Panc1 (cell line): ENCODE results near the gene C9. TPM values are rescaled to one million over a fixed set of nuclear protein-coding genes. Genes with fewer than 3 reads are reported as not detected.

ENCODE experiments used
- ATAC-seq: fragments of 200-7000 bp; cut with Tn5 transposase; 2 replicates; pipeline ENCODE4 v1.9.1; 2020; ENCODE audit warnings: mild to moderate bottlenecking, moderate library complexity
- BruUV-seq: library from RNA; stranded (reverse); fragments of 400-500 nt; replicated peaks from 2 replicates; lab custom pipeline; 2021; lab: Mats Ljungman, UMichigan
- CTCF ChIA-PET: fragments of 300-600 bp; sonication (Branson Sonifier 250); formaldehyde crosslinking; loops from one replicate; lab custom pipeline; 2022; ENCODE audit warnings: antibody characterized with exemption; lab: Charles Lee
- POLR2A ChIA-PET: fragments of 300-600 bp; sonication (Branson Sonifier 250); formaldehyde crosslinking; loops from one replicate; lab custom pipeline; 2022; ENCODE audit warnings: antibody characterized with exemption; lab: Charles Lee
- DNase-seq: peaks from one replicate; pipeline ENCODE4 v3.0.0-alpha.2; 2010; ENCODE audit warnings: low read depth, low spot score
- H3K27ac ChIP-seq: 2 replicates; pipeline ENCODE4 v1.5.1; 2011; ENCODE audit warnings: mild to moderate bottlenecking, low read length, inconsistent platforms
- H3K27me3 ChIP-seq: fragments of 200-500 bp; sonication (Bioruptor generic); 2 replicates; pipeline ENCODE4 v1.6.0; 2014; ENCODE audit warnings: low read length, inconsistent platforms; ENCODE audit not compliant: control insufficient read depth, insufficient read depth
- H3K36me3 ChIP-seq: fragments of 200-500 bp; sonication (Bioruptor generic); 2 replicates; pipeline ENCODE4 v1.5.1; 2014; ENCODE audit warnings: inconsistent platforms, mild to moderate bottlenecking, low read length, moderate library complexity; ENCODE audit not compliant: control insufficient read depth, insufficient read depth
- H3K4me1 ChIP-seq: 2 replicates; pipeline ENCODE4 v1.5.1; 2011; ENCODE audit warnings: inconsistent platforms, mild to moderate bottlenecking, low read length, moderate library complexity; ENCODE audit not compliant: control insufficient read depth, insufficient read depth
- H3K4me3 ChIP-seq, 2 experiments: 2 replicates each; pipeline ENCODE4 v1.5.1; 2011 to 2012; ENCODE audit warnings: low read depth in 2 of 2, low read length in 2 of 2, mild to moderate bottlenecking in 2 of 2, inconsistent platforms in 1 of 2, moderate library complexity in 1 of 2
- H3K9me3 ChIP-seq: fragments of 200-500 bp; sonication (Bioruptor generic); 2 replicates; pipeline ENCODE4 v1.5.1; 2014; ENCODE audit warnings: low read depth, mild to moderate bottlenecking, inconsistent platforms, low read length, moderate library complexity; ENCODE audit not compliant: control insufficient read depth, insufficient read depth
- POLR2AphosphoS5 ChIP-seq: IDR thresholded peaks from 2 replicates; pipeline ENCODE4 v1.6.1; 2012; ENCODE audit warnings: mild to moderate bottlenecking, low read depth, low read length, moderate library complexity
- SIN3A ChIP-seq: IDR thresholded peaks from 2 replicates; pipeline ENCODE4 v1.6.1; 2012; ENCODE audit warnings: low read depth, mild to moderate bottlenecking, low read length, moderate library complexity, borderline replicate concordance; ENCODE audit not compliant: insufficient read depth
- in situ Hi-C: cut with HindIII; loops from 2 replicates; pipeline ENCODE4 v1.10.0; 2016; ENCODE audit warnings: low sequenced_read_pairs, low pct_unique_long_range_greater_than_20kb
- intact Hi-C: fragments of 100-400 bp; cut with micrococcal nuclease; formaldehyde crosslinking; loops from one replicate; pipeline ENCODE4 v1.10.0; 2022; ENCODE audit not compliant: unreplicated experiment
- total RNA-seq: library from RNA; stranded (reverse); gene quantifications from one replicate; pipeline ENCODE4 v1.2.1, GENCODE V29; 2021; ENCODE audit not compliant: unreplicated experiment
- TF ChIP-seq, protein P1 (sequence below), 2 experiments: IDR thresholded peaks; 2 replicates each; pipeline ENCODE4 v1.6.1; 2011 to 2012; ENCODE audit warnings: low read depth in 2 of 2, control low read depth in 1 of 2, low read length in 1 of 2, mild to moderate bottlenecking in 1 of 2, moderate library complexity in 1 of 2; ENCODE audit not compliant: insufficient read depth in 1 of 2

The C9 gene
- total RNA-seq, 1 experiment from 2014 or later, result 0.05 TPM

GRCh38 chr5:39370555-39371366 is 6.5 kb upstream of the C9 start:
- Histone ChIP-seq H3K9me3 (no peaks in the 10 kb centered on the region), H3K4me3 (no peak overlapping the region), H3K27me3 (no peaks in the 10 kb centered on the region), H3K27ac (no peak overlapping the region), H3K36me3 (no peaks in the 10 kb centered on the region), H3K4me1 (no peaks in the 10 kb centered on the region)
- no peak for DNase-seq
- intact Hi-C loops, result no loop called here
- no peak for TF ChIP-seq POLR2AphosphoS5
- in situ Hi-C loops, result no loop called here
- ChIA-PET CTCF (no interaction called here), POLR2A (no interaction called here)
- ATAC-seq, result no peak
- no TSS peak for BruUV-seq

- ChIA-PET POLR2A (no interaction called here), CTCF (no interaction called here)
- DNase-seq (no peak), ATAC-seq (no peak)
- Histone ChIP-seq H3K9me3 (no peaks in the 10 kb centered on the region), H3K27ac (no peak overlapping the region), H3K36me3 (no peaks in the 10 kb centered on the region), H3K4me1 (no peaks in the 10 kb centered on the region), H3K4me3 (no peak overlapping the region), H3K27me3 (no peaks in the 10 kb centered on the region)
- BruUV-seq, result no TSS peak
- TF ChIP-seq POLR2AphosphoS5, result no peak
- TF ChIP-seq SIN3A, result no peak
- TF ChIP-seq, protein P1, sequence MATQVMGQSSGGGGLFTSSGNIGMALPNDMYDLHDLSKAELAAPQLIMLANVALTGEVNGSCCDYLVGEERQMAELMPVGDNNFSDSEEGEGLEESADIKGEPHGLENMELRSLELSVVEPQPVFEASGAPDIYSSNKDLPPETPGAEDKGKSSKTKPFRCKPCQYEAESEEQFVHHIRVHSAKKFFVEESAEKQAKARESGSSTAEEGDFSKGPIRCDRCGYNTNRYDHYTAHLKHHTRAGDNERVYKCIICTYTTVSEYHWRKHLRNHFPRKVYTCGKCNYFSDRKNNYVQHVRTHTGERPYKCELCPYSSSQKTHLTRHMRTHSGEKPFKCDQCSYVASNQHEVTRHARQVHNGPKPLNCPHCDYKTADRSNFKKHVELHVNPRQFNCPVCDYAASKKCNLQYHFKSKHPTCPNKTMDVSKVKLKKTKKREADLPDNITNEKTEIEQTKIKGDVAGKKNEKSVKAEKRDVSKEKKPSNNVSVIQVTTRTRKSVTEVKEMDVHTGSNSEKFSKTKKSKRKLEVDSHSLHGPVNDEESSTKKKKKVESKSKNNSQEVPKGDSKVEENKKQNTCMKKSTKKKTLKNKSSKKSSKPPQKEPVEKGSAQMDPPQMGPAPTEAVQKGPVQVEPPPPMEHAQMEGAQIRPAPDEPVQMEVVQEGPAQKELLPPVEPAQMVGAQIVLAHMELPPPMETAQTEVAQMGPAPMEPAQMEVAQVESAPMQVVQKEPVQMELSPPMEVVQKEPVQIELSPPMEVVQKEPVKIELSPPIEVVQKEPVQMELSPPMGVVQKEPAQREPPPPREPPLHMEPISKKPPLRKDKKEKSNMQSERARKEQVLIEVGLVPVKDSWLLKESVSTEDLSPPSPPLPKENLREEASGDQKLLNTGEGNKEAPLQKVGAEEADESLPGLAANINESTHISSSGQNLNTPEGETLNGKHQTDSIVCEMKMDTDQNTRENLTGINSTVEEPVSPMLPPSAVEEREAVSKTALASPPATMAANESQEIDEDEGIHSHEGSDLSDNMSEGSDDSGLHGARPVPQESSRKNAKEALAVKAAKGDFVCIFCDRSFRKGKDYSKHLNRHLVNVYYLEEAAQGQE (IDR thresholded peaks at IDR 0.05; ENCODE audit: insufficient read depth in 1 of 2, low read depth in 2 of 2, low read length in 1 of 2), result no peak
- intact Hi-C loops, result no loop called here
- in situ Hi-C loops, result no loop called here
Measured at GRCh38 chr5:39369123-39369815, 5.0 kb upstream of the C9 start.

DNA sequence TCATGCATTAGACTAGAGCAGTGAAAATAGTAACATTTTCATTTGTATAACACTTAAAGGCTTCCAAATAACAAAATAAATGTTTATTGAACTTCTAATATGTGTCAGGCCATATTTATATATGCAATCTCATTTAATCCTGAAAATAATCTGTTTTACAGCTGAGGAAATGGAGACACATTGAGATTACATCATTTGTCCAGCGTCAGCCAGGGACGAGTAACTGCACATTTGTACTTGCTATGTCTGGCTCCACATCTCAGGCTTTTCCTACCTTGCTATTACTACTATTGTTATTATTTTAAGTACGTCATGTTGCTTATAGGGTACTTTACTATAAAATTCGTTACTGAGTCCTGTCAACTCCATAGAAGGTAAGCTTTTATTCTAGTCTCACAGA is 3.8 kb upstream of the C9 start:
- in situ Hi-C loops (no loop called here), intact Hi-C loops (no loop called here)
- TF ChIP-seq, protein P1 (IDR thresholded peaks at IDR 0.05; ENCODE audit: insufficient read depth in 1 of 2, low read depth in 2 of 2, low read length in 1 of 2), result no peak
- Histone ChIP-seq H3K27ac (no peak overlapping the region), H3K4me3 (no peak overlapping the region), H3K27me3 (no peaks in the 10 kb centered on the region), H3K9me3 (no peaks in the 10 kb centered on the region), H3K36me3 (no peaks in the 10 kb centered on the region), H3K4me1 (no peaks in the 10 kb centered on the region)
- ChIA-PET CTCF (no interaction called here), POLR2A (no interaction called here)
- no peak for ATAC-seq
- DNase-seq, result no peak
- no TSS peak for BruUV-seq
